Stimulated activated CD8-positive, alpha-beta memory T cell treated with anti-CD3 and anti-CD28 coated beads, Interleukin-15, amount 100 ng/mL, for 48 hours (primary cell): ENCODE measurements around the gene PLA2G4C.

Experiments
- DNase-seq, 2 donors: peaks; one replicate each; pipeline ENCODE4 v3.0.0-alpha.2; 2020; ENCODE audit warnings: low read depth in 2 of 2

PLA2G4C gene

DNA sequence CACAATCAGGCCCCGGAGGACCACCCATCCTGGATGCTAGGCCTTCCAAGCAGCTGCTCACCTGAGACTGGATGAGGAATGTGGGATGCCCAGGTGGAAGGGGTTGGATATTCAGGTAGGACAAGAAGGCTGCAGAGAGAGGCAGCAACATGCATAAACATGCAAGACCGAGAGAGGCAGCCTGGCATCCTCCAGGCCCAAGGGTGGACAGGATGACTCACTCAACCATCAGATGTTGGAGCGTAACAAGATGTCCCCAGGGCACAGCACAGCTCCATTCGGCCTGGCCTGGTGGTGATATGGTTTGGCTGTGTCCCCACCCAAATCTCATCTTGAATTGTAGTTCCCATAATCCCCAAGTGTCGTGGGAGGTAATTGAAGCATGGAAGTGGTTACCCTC lies 56.8 kb downstream of the PLA2G4C start:
- no peak for DNase-seq

DNA sequence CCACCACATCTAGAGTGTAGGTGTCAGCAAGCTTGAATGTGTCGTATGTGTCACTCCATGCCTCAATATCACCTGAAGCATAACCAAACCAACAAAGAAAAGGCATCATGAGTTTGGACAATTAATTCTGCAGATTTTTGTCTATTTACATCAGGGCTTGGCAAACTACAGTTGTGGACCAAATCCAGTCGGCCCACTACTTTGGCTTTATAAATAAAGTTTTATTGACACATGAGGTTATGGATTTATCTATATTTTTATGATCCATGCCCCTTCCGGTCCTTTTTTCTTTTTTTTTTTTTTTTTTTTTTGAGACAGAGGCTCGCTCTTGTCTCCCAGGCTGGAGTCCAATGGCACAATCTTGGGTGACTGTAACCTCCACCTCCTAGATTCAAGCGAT lies 57.5 kb downstream of the PLA2G4C start:
- no peak for DNase-seq

- no peak for DNase-seq
Observed at GRCh38 chr19:48051335-48052033, 59.1 kb downstream of the PLA2G4C start.

- no peak for DNase-seq
Observed at GRCh38 chr19:48044561-48044960, 66.1 kb downstream of the PLA2G4C start.

GRCh38 chr19:48043675-48044258 lies 66.8 kb downstream of the PLA2G4C start, which contains the start of gene CABP5:
Gene CABP5, minus strand, starts transcription at chr19:48044079. Its CDS starts 157 bp downstream, at chr19:48043922.
- DNase-seq: no peak

GRCh38 chr19:48041877-48042580 lies 68.6 kb downstream of the PLA2G4C start:
- no peak for DNase-seq

DNA sequence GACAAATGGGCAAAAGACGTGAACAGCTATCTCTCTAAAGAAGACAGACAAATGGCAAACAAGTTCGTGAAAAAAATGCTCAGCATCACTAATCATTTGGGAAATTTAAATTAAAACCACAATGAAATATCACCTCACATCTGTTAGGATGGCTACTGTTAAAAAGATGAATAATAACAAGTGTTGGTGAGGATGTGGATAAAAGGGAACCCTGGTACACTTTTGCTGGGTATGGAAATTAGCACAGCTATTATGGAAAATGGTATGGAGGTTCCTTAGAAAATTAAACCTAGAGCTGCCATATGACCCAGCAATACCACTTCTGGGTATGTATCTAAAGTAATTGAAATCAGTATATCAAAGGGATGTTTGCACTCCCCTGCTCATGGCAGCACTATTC lies 73.9 kb downstream of the PLA2G4C start:
- no peak for DNase-seq

DNA sequence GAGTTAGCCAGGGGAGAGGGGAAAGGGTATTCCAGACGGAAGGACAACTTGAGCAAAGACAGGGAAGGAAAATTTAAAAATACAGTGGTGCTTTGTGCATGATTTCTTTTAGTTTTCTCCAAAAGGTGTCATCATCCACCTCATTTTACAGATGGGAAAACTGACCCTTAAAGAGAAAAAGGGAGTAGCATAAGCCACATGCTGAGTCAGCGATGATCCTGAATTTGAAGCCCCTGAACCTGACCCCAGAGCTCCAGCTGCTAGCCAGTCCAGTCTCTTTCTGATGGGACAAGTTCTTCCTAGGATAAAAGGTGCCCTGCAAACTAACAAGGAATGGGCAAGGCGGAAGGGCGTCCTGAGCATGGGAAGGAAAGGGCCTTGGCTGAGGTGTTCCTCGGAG lies 77.0 kb downstream of the PLA2G4C start:
- no peak for DNase-seq

GRCh38 chr19:48030073-48030472 lies 80.5 kb downstream of the PLA2G4C start:
- no peak for DNase-seq

- no peak for DNase-seq
Observed at GRCh38 chr19:48029431-48029830, 81.2 kb downstream of the PLA2G4C start.

DNA sequence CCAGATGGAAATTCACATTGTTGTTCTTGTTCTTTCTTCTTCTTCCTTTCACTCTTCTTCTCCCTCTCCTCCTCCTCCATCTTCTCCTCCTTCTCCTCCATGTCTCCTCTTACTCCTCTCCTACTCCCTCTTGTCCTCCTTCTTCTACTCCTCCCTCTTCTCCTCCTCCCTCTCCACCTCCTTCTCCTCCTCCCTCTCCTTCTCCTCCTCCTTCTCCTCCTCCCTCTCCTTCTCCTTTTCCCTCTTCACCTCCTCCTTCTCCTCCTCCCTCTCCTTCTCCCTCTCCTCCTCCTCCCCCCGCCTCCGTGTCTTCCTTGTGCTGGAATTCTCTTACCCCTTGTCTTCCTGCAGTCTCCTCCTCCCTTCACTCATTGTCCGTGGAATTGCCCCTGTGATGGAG lies 85.1 kb downstream of the PLA2G4C start:
- DNase-seq: no peak

DNA sequence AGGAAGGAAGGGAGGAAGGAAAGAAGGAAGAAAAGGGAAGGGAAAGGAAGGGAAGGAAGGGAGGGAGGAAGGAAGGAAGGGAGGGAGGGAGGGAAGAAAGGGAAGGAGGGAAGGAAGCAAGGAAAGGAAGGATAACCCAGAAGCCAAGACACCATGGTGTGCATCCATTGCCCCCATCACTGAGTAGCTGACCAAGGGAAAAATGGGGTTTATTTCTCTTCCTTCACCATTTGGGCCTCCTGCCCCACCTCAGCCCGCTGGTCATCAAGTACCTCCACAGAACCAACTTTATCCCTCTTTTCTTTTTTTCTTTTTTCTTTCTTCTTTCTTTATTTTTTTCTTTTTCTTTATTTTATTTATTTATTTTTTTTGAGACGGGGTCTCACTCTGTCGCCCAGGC lies 87.1 kb downstream of the PLA2G4C start:
- no peak for DNase-seq

- DNase-seq: no peak
Observed at GRCh38 chr19:48023011-48023410, 87.6 kb downstream of the PLA2G4C start.

DNA sequence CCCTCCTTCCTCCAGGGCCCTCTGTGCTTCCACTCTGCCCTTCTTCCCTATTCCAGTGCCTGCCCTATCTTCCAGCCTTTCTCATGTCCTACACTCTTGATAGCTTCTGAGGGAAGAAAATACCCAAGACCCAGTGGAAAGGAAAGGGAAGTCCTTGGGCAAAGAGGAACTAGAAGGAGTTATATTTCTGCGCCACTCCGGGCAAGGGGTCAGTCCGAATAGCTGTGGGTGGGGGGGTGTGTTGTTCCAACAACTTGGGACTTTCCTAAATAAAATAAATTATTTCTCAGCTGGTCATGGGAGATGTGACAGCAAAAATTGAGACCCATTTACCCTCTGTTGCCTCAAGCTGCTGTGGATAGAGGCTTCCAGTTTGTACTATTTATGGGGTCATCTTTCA lies 89.9 kb downstream of the PLA2G4C start:
- DNase-seq: no peak

- no peak for DNase-seq
Observed at GRCh38 chr19:48010932-48011758, 99.5 kb downstream of the PLA2G4C start.

- DNase-seq: no peak
Observed at GRCh38 chr19:48006762-48007161, 103.9 kb downstream of the PLA2G4C start.

GRCh38 chr19:48004236-48004635 lies 106.4 kb downstream of the PLA2G4C start:
- no peak for DNase-seq

- no peak for DNase-seq
Observed at GRCh38 chr19:48000846-48001245, 109.8 kb downstream of the PLA2G4C start.

GRCh38 chr19:47998800-47999199 lies 111.8 kb downstream of the PLA2G4C start:
- DNase-seq: no peak
